ENCODE measurements around the gene EMSY. TPM values are rescaled to one million over a fixed set of nuclear protein-coding genes. Genes with fewer than 3 reads are reported as not detected.

Gene EMSY
- total and polyA plus RNA-seq, 2 donors (not counting 3 experiments of a cell fraction or from before 2014, with no cell fraction given), result 18.3 to 25.7 TPM

- no peak overlapping the region for H2AFZ ChIP-seq (ENCODE audit: low read depth, low read length)
- H3K4me2 ChIP-seq (ENCODE audit: insufficient read depth, low read length), result no peak overlapping the region
- no peaks in the 10 kb centered on the region for H3K9me3 ChIP-seq (replicated peaks; ENCODE audit: control insufficient read depth, insufficient read depth, low read length)
- peaks cover 10% of the 10 kb centered on the region for H3K4me1 ChIP-seq (ENCODE audit: control insufficient read depth, extremely low read depth, insufficient read depth, low read length)
- no peak overlapping the region for H3K4me3 ChIP-seq (replicated peaks in 1 of 3; ENCODE audit: insufficient read depth in 1 of 3, low read depth in 1 of 3, low read length in 3 of 3)
- ChIA-PET POLR2A (no interaction called here), CTCF (interaction anchor here (0.7 to 5.6 kb wide), 5 partner anchors 13 to 302 kb away, joined by 3 to 53 read pairs (median 3); no protein-coding TSS in a partner anchor)
- H3K79me2 ChIP-seq (ENCODE audit: control insufficient read depth, insufficient read depth, low read length), result no peaks in the 10 kb centered on the region
- no peak overlapping the region for H3K9ac ChIP-seq (replicated peaks; ENCODE audit: extremely low read depth, insufficient read depth, low read length)
- FAIRE-seq (no peak), DNase-seq (ENCODE audit: low read depth, low spot score) (no peak)
- intact Hi-C loops (cut with micrococcal nuclease) (no loop called here), dilution Hi-C loops (cut with MboI; ENCODE audit: extremely low pct_ligation_motif_present, low sequenced_read_pairs) (no loop called here)
- no peaks in the 10 kb centered on the region for H3K9me1 ChIP-seq (replicated peaks; ENCODE audit: control insufficient read depth, extremely low read depth, insufficient read depth, low read length)
- H3K36me3 ChIP-seq (ENCODE audit: control insufficient read depth in 2 of 2, extremely low read depth in 1 of 2, insufficient read depth in 2 of 2, low read length in 2 of 2), result no peaks in the 10 kb centered on the region
- H3K27me3 ChIP-seq (ENCODE audit: control insufficient read depth in 2 of 2, insufficient read depth in 2 of 2, low read length in 2 of 2), result no peaks in the 10 kb centered on the region
- H4K20me1 ChIP-seq (replicated peaks; ENCODE audit: control insufficient read depth, extremely low read depth, insufficient read depth, low read length), result peaks cover 3% of the 10 kb centered on the region
- BruUV-seq (replicated peaks), result no TSS peak
- no peak for TF ChIP-seq EZH2 (IDR thresholded peaks at IDR 0.05; ENCODE audit: borderline replicate concordance, low read depth, low read length, severe bottlenecking)
- no peak for TF ChIP-seq JUN (IDR thresholded peaks at IDR 0.05; ENCODE audit: borderline replicate concordance, insufficient read depth, insufficient read length, low read depth)
- no peak for TF ChIP-seq FOS (IDR thresholded peaks at IDR 0.05; ENCODE audit: borderline replicate concordance, insufficient read depth, low read length)
- TF ChIP-seq POLR2AphosphoS5 (IDR thresholded peaks at IDR 0.05; ENCODE audit: insufficient read depth, low read depth, low read length), result no peak
- TF ChIP-seq CTCF (IDR thresholded peaks at IDR 0.05; ENCODE audit: extremely low read depth in 1 of 2, insufficient read depth in 1 of 2, low read depth in 1 of 2, low read length in 2 of 2), result no peak
- TF ChIP-seq MAX (IDR thresholded peaks at IDR 0.05; ENCODE audit: insufficient read depth, insufficient read length), result no peak
- TF ChIP-seq MYC (IDR thresholded peaks at IDR 0.05; ENCODE audit: low read depth, low read length), result no peak
- H3K27ac ChIP-seq (ENCODE audit: insufficient read depth, low read depth, low read length), result no peak overlapping the region
Measured at GRCh38 chr11:76510060-76511047, 65.5 kb downstream of the EMSY start.

All from endothelial cell of umbilical vein (primary cell).